ENCODE results near the gene PLCB1. TPM values are rescaled to one million over a fixed set of nuclear protein-coding genes. Genes with fewer than 3 reads are reported as not detected.

PLCB1 gene
- total RNA-seq, 2 donors from 2014 or later, result 7.3 to 45.5 TPM

GRCh38 chr20:8321001-8321400, 188.9 kb downstream of the PLCB1 start:
- TF ChIP-seq, protein P1, sequence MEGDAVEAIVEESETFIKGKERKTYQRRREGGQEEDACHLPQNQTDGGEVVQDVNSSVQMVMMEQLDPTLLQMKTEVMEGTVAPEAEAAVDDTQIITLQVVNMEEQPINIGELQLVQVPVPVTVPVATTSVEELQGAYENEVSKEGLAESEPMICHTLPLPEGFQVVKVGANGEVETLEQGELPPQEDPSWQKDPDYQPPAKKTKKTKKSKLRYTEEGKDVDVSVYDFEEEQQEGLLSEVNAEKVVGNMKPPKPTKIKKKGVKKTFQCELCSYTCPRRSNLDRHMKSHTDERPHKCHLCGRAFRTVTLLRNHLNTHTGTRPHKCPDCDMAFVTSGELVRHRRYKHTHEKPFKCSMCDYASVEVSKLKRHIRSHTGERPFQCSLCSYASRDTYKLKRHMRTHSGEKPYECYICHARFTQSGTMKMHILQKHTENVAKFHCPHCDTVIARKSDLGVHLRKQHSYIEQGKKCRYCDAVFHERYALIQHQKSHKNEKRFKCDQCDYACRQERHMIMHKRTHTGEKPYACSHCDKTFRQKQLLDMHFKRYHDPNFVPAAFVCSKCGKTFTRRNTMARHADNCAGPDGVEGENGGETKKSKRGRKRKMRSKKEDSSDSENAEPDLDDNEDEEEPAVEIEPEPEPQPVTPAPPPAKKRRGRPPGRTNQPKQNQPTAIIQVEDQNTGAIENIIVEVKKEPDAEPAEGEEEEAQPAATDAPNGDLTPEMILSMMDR (IDR thresholded peaks at IDR 0.05), result no peak
- no peaks in the 10 kb centered on the region for H3K36me3 ChIP-seq
- peaks cover 0 to 2% of the 10 kb centered on the region in 2 donors for H3K4me1 ChIP-seq
- no peak overlapping the region for H3K27ac ChIP-seq
- H3K9me3 ChIP-seq, result no peaks in the 10 kb centered on the region
- H3K4me3 ChIP-seq, result no peak overlapping the region
- no peak for DNase-seq (ENCODE audit: low spot score)
- no peaks in the 10 kb centered on the region for H3K27me3 ChIP-seq

DNA sequence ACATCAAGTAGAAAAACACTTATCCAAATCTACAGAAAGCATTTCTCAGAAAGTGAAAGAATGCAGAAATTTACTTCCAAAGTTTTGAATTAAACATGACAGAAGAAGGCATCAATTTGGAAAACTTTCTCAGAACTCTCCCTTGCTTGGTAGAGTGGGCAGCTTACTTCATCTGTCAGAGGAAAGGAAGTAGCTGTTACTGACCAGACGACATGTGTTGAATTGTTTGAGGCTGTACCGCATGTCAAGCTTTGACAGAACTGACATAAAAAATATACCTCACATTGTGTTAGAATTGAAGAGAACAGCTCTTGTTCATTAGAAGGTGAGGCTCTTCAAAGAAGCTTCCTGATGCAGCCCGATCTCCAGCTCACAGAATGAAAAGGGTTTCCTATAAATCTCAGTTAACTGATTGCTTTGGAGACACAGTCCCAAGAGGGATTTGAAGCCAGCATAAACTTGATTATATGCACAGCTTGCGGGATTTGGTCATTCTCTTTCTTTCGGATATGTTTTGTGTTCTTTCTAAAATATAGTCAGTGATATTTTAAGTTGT, 190.7 kb downstream of the PLCB1 start:
- no peak for DNase-seq (ENCODE audit: low spot score)
- Histone ChIP-seq H3K27ac (no peak overlapping the region), H3K27me3 (no peaks in the 10 kb centered on the region), H3K9me3 (no peaks in the 10 kb centered on the region), H3K4me1 (no peaks in the 10 kb centered on the region), H3K36me3 (no peaks in the 10 kb centered on the region), H3K4me3 (no peak overlapping the region)
- TF ChIP-seq, protein P1 (IDR thresholded peaks at IDR 0.05), result no peak

DNA sequence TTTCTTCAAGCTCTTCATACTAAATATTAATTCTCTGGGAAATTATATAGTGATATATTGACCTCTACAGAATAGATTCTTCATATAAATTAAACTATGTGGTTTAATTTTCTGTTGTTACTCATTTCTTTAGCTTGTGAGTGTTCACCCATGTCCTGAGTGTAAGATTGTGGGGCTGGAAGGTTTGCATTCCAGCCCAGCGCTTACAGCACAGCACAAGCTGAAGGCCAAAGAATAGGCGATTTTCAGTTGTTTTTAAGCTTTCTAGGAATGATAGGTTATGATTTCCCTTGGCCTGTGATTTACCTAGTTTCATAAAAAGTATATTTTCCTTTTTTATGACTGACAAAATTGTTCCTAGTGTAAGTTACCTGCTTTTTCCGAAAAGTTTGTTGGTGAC, 194.1 kb downstream of the PLCB1 start:
- no peaks in the 10 kb centered on the region for H3K27me3 ChIP-seq
- peaks cover 0 to 5% of the 10 kb centered on the region in 2 donors for H3K4me1 ChIP-seq
- DNase-seq (ENCODE audit: low spot score), result no peak
- no peaks in the 10 kb centered on the region for H3K36me3 ChIP-seq
- no peak overlapping the region for H3K4me3 ChIP-seq
- no peaks in the 10 kb centered on the region for H3K9me3 ChIP-seq
- TF ChIP-seq, protein P1 (IDR thresholded peaks at IDR 0.05), result no peak
- no peak overlapping the region for H3K27ac ChIP-seq

GRCh38 chr20:8326899-8327298, 194.8 kb downstream of the PLCB1 start:
- Histone ChIP-seq H3K4me1 (peaks cover 0 to 5% of the 10 kb centered on the region in 2 donors), H3K4me3 (no peak overlapping the region), H3K36me3 (no peaks in the 10 kb centered on the region), H3K27ac (no peak overlapping the region), H3K9me3 (no peaks in the 10 kb centered on the region), H3K27me3 (no peaks in the 10 kb centered on the region)
- no peak for DNase-seq (ENCODE audit: low spot score)
- TF ChIP-seq, protein P1 (IDR thresholded peaks at IDR 0.05), result no peak

DNA sequence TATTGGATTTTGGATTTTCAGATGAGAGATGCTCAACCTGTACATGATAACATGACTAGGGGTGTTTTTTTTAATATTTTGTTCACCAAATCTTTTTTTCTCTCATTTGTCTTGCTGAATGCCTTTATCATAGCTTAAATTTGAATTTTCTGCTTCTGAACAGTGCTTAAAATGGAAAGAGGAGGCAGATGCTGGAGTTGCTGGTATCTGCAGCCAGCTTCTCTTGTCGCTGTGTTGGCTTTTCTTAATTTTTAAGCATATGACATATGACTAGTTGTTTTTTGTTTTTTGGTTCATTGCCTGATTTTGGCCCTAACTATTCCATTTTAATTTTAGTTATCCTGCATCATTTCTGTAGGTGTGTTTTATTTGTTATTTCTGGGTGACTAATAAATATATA, 196.1 kb downstream of the PLCB1 start:
- Histone ChIP-seq H3K27me3 (no peaks in the 10 kb centered on the region), H3K9me3 (no peaks in the 10 kb centered on the region), H3K27ac (no peak overlapping the region), H3K36me3 (no peaks in the 10 kb centered on the region), H3K4me1 (peaks cover 0 to 5% of the 10 kb centered on the region in 2 donors), H3K4me3 (no peak overlapping the region)
- DNase-seq (ENCODE audit: low spot score), result no peak
- TF ChIP-seq, protein P1 (IDR thresholded peaks at IDR 0.05), result no peak

- H3K9me3 ChIP-seq, result no peaks in the 10 kb centered on the region
- H3K27me3 ChIP-seq, result no peaks in the 10 kb centered on the region
- H3K4me3 ChIP-seq, result no peak overlapping the region
- no peak overlapping the region for H3K27ac ChIP-seq
- H3K36me3 ChIP-seq, result no peaks in the 10 kb centered on the region
- H3K4me1 ChIP-seq, result peaks cover 0 to 5% of the 10 kb centered on the region in 2 donors
- no peak for DNase-seq (ENCODE audit: low spot score)
- TF ChIP-seq, protein P1 (IDR thresholded peaks at IDR 0.05), result no peak
Observed at GRCh38 chr20:8330319-8330784, 198.3 kb downstream of the PLCB1 start.

Measured in right atrium auricular region (tissue), 2 donors.